ENCODE results near the gene POFUT2.

GRCh38 chr21:45265721-45266517 lies 21.8 kb downstream of the POFUT2 start:
- no peak for TF ChIP-seq RAD21 (conservative IDR thresholded peaks at IDR 0.05)
- no peak for TF ChIP-seq CTCF (IDR thresholded peaks at IDR 0.05; ENCODE audit: poor library complexity, severe bottlenecking)
- no peak for TF ChIP-seq EP300 (conservative IDR thresholded peaks at IDR 0.05; ENCODE audit: poor library complexity, severe bottlenecking)
- no peak for TF ChIP-seq EZH2 (IDR thresholded peaks at IDR 0.05; ENCODE audit: borderline replicate concordance, insufficient read depth, low read length, poor library complexity, severe bottlenecking)
